ENCODE results near the gene BTN3A1.

- TF ChIP-seq CTCF (conservative IDR thresholded peaks at IDR 0.05 in 1 of 2, IDR thresholded peaks at IDR 0.05 in 1 of 2; ENCODE audit: extremely low read depth in 1 of 2, insufficient read depth in 1 of 2, low read depth in 1 of 2, low read length in 2 of 2) (no peak), EZH2 (IDR thresholded peaks at IDR 0.05; ENCODE audit: borderline replicate concordance, low read length) (no peak)
Measured at GRCh38 chr6:26440977-26441358, 38.9 kb downstream of the BTN3A1 start.
